GM19397 (cell line): ENCODE results near the gene PRDM10.
"Not testable (repeated sequence)": the region's sequence is repeated elsewhere in the genome, so short reads cannot be mapped to it uniquely, and the experiment has no call there.

ENCODE experiments used
- ATAC-seq: cut with Tn5 transposase; IDR thresholded peaks from one replicate; pipeline ENCODE4 v1.9.1; 2021; ENCODE audit warnings: mild to moderate bottlenecking, moderate library complexity; ENCODE audit not compliant: unreplicated experiment

The PRDM10 gene

GRCh38 chr11:129976328-129976727 lies 26.3 kb downstream of the PRDM10 start:
- ATAC-seq, result no peak

DNA sequence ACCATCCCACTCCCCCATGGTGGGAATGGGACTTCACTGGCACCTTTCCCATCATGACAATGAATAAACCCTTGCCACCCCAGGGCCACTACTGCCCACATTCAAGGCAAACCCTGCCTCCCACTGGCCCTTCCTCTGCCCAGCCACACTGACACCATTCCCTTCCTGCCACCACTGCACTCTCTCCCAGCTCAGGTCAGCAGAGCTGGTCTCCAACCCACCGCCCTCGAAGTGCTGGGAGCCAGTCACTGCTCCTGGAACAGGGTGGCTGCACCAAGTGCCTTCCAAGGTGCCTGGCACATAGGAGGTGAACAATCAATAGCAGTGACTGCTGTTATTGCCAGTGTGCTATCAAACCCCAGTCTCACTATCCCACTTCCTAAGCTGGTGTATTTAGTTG lies 27.1 kb downstream of the PRDM10 start:
- no peak for ATAC-seq

- ATAC-seq, result no peak
Observed at GRCh38 chr11:129974672-129975071, 28.0 kb downstream of the PRDM10 start.

GRCh38 chr11:129974237-129974636 lies 28.4 kb downstream of the PRDM10 start:
- ATAC-seq, result no peak

GRCh38 chr11:129973809-129974208 lies 28.8 kb downstream of the PRDM10 start:
- ATAC-seq, result no peak

DNA sequence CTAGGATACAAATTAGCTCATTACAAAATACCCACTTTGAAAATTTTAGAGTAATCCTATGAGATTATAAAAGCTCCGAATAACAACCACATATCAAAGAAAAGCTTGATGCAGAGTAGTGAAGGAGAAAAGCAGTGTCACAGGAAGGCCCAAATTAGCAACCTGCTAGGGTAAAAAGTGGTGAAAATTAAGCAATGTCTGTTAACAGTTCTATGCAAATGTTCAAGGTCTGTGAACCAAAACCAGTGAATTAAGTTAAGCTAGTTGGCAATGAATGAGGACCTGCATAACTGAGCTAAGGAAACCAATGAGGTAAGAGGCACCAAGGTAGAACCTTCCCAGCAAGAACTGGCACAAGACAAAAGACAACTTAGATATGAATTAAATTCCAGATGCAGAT lies 29.6 kb downstream of the PRDM10 start:
- no peak for ATAC-seq

DNA sequence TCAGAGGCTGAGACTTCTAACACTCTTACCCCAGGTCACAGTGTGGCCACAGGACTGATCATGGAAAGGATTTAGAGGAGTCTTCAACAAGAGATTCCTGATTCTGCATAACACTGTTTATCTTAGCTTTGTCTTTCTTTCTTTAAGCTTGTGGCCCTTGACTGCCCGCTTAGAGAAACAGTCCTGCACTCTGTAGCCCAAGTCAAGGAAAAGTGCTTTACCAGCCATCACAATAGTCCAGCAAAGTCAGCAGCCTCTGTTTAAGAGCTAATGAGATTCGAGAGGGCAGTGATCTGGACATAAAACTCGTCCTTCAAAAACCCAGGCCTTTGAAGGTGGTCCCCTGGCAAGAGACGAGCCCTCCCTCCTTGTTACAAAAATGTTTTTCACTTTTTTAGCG lies 30.0 kb downstream of the PRDM10 start:
- no peak for ATAC-seq

DNA sequence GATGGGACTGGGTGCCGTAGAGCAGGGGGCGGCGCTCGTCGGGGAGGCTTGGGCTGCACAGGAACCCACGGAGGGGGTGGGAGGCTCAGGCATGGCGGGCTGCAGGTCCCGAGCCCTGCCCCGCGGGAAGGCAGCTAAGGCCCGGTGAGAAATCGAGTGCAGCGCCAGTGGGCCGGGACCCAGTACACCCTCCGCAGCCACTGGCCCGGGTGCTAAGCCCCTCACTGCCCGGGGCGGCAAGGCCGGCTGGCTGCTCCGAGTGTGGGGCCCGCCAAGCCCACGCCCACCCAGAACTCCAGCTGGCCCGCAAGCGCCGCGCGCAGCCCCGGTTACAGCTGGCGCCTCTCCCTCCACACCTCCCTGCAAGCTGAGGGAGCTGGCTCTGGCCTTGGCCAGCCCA lies 30.8 kb downstream of the PRDM10 start:
- not testable (repeated sequence) for ATAC-seq

DNA sequence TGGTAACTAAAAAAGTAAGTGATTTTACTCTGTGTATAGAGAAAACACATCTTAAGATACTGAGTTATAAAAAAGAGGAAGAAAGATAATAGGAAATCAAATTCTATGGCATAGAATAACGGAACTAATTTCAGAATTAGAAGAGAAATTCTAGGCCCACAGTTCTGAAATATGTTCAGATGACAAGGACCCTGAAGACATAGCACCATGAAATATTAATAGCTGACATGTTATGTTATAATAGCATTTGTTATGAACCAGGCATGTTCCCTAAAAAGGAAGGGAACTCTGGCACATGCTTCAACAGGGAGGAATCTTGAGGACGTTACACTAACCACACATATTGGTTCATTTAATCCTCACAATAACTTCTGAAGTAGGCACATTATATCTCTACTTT lies 32.7 kb downstream of the PRDM10 start:
- no peak for ATAC-seq

DNA sequence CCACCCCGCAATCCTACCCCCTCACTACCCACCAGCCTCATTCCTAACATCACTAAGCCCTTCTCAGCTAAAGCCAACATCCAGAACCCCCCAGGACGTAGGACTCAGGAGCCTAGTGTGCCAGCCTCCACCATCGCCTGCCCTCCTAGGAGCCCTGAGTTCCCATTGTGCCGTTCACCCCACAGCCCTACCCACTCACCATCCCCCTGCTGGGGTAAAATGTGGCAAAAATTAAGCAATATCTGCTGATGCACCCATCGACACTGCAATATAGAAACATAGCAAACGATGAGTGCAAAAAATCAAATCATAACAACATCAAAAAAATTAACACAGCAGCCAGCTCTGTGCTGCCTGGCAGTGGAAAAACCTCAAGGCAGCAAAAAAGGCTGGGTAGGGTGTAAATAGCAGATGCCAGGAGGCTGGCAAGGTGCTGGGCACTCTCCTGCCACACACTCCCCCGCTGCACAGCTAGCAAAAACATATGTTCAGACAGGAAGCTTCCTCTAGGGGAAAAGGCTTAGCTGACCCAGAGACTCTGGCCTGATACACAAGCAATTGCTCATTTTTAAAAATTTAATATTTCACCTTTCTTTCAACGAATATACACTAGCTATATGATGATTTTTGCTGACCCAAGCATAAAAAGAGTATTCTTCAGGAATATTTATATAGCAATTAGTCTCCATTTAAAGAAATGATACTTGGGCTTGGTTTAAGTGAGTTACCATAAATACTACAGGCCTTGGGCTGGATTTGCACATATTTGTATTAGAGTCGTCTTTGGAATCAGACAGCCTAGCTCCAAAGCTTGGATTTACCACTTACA lies 33.8 kb downstream of the PRDM10 start:
- ATAC-seq, result no peak

DNA sequence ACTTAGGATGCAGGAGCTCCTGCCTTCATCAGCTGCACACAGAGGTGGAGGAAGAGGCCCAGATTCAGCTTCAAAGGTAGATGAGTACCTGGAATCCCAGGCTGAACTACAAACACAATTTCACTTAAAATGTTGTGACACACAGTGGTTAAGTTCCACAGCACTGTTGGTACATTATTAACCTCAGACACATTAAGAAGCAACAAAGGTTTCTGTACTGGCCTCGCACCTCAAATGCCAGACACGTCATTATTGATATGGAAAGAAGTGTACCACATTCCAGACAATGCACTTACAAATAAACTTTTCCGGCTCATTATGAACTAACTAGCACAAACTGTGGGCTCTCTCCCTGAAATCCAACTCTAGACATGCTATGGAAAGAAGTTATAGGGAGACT lies 34.6 kb downstream of the PRDM10 start:
- ATAC-seq, result no peak

GRCh38 chr11:129965248-129965647 lies 37.4 kb downstream of the PRDM10 start:
- no peak for ATAC-seq

- no peak for ATAC-seq
Observed at GRCh38 chr11:129960216-129961214, 42.1 kb downstream of the PRDM10 start.

GRCh38 chr11:129959687-129960086 lies 42.9 kb downstream of the PRDM10 start:
- ATAC-seq, result no peak

GRCh38 chr11:129955282-129955681 lies 47.4 kb downstream of the PRDM10 start:
- ATAC-seq, result no peak

DNA sequence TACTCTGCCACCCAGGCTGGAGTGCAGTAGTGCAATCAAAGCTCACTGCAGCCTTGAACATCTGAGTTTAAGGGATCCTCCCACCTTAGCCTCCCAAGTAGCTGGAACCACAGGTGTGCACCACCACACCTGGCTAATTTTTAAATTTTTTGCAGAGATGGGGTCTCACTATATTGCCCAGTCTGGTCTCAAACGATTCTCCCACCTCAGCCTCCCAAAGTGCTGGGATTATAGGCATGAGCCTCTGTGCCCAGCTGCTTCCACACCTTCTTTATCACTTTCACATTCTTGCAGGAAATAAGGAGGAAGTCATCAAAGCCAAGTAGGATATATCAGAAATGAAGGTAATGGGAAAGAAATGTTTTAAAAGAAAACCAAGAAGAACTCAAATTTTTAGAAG lies 47.9 kb downstream of the PRDM10 start:
- not testable (repeated sequence) for ATAC-seq

DNA sequence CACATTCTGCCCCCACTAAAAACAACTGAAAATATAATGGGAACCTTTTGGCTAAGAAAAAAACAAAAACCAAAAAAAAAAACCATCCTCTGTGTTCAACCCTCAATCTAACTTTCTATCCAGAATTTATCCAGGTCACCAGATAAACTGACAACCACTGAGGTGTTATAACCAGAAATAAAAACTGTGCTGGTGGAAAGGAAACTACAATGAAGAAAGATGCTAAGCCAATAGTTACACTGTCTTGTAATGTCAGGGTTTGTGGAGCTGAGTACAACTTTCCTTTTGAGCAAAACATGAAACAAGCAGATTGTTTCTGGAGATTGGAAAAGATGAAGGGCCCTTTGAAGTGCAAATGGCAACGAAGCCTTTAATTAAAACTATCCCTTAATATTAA lies 50.8 kb downstream of the PRDM10 start:
- no peak for ATAC-seq

DNA sequence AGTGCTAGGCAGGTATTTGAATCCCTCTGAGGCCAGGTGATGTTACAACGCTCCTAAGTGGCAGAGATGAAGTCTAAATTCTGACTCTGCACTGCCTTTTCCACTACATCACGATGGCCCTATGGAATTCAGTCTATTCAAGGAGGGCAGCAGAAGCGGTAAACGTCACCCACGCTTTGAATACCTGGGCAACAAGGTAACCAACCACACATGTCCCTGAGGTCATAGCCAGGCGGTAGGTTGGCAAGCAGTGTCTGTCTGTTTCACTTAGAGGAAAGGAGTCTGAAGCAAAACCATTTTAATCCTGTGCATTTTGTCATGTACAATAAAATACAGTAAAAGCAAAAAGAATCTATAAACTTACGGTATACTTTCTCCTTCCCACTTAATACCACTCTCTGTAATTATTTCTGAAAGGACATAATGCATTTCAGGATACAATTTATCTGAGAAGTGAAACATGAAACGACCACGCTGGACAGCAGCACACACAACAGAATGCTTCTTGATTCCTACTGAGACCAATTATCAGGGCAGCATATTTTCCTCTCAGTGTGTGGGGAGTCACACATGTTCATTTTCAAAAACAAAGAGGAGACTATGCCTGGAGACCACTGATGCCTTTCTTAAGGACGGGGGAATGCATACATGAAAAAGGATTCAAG lies 51.3 kb downstream of the PRDM10 start:
- ATAC-seq, result no peak

DNA sequence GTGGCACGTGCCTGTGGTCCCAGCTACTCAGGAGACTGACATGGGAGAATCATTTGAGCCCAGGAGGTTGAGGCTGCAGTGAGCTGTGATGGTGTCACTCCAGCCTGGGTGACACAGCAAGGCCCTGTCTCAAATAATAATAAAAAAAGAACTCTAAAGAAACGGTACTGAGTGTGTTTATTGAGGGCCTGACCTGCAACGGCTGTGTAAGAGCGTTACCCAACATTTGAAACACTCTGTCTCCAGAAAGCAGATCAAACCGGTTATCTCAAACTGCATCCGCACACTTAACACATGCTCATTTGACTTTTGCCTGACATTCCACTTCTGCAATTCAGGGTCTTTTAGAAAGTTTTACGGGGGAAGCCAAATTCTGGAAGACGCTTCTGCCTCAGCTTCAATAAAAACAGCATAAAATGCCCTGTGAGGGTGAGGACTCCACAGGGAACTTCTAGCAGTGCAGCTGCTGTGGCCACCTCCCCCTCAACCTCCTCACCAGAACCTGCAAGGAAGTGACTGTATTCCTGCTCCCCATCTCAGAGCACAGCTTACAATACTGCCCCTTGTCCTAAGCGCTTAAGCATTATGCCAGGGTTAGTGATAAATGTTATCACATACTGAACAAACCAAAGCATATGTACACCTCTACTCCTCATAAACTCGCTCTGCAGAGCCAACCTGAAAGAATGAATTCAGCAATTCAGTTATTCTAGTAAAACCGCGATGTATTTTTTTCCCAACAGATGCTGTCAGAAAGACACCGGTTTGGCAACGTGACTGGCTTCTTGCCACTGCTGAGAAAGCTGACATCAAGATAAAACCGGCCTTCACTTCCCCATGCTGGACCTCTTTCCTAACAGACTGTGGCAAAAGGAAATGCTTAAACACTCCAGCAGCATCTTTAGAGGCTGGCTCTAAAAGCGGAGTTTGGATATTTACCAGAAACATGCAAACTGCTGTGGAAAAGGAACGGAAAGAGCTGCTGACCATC lies 52.2 kb downstream of the PRDM10 start:
- ATAC-seq, result no peak

GRCh38 chr11:129948926-129949466 lies 53.6 kb downstream of the PRDM10 start:
- no peak for ATAC-seq
